GM21529 (cell line): ENCODE results near the gene ATXN2L.
"Not testable (repeated sequence)": the region's sequence is repeated elsewhere in the genome, so short reads cannot be mapped to it uniquely, and the experiment has no call there.

Source experiments
- ATAC-seq: cut with Tn5 transposase; IDR thresholded peaks from one replicate; pipeline ENCODE4 v1.9.1; 2021; ENCODE audit not compliant: unreplicated experiment

ATXN2L gene

DNA sequence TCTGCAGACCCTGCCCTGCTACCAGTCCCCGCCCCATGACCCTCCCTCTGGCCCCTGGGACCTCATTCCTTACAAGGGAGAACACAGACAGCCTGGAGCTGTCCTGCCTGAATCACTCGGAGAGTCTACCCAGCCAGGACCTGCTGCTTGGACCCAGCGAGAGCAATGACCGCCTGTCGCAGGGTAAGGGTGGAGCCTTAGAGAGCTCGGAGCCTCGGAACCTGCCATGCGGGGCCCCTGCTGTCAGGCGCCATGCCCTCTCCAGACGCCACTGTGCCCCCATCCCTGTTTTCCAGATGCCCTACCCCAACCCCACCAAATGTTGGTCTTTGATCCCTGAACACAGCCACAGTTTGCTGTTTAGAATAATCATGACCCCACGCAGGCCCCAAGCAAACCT is 46.4 kb downstream of the ATXN2L start:
- no peak for ATAC-seq

DNA sequence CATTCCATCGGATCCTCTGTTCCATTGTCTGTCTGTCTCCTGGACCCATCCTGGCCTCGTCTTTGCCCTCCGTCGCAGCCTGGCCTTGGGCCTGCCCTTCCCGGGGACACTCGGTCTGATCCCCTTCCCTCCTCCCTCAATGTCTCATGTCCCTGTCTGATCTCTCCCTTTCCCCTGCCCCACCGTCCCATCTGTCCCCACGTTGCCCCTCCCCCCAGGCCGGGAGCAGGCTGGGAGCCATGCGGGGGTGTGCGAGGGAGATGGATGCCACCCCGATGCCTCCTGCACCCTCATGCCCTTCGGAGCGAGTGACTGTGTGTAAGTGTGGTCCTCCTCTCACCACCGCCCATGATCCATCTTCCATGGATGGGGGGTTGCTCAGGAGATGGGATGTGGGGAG is 50.2 kb downstream of the ATXN2L start:
- ATAC-seq = no peak

DNA sequence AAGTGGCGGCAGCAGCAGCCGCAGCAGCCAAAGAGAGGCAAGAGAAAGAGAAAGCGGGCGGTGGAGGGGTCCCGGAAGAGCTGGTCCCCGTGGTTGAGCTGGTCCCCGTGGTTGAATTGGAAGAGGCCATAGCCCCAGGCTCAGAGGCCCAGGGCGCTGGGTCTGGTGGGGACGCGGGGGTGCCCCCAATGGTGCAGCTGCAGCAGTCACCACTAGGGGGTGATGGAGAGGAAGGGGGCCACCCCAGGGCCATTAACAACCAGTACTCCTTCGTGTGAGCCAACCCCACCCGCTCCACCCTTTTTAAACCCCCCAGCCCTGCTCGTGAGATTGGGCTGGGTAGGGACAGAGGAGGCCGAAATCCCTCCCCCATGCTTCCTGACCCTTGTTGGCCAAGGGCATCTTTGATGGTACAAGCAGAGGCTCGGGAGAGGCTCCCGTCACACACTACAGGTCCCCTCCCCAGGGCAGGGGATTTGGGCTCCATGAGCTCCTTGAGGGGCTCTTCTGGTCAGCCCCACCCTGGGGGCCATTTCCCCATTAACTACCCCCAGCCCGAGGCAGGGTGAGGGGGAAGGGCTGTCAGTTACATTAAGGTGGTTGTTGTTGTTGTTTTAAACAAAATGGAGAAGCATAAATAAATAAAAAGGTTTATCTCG is 50.9 kb downstream of the ATXN2L start:
- no peak for ATAC-seq

DNA sequence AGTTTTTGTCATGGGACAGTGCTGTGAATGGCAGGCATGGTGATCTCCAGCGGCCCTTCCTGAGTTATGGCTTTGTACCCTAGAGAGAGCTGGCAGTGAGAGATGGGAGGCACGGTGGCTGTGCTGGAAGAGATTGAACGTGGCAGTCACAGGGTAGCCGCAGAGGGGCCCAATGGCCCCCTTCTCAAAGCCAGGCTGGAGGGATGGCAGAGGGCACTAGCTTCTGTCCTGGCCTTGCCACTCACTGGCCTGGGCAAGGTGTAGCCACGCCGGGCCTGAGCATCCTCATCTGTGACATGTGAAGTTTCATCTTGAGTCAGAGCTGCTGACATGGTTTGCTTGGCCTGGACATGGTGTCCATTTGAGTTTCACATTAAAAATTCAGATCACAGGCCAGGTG is 51.6 kb downstream of the ATXN2L start:
- no peak for ATAC-seq

DNA sequence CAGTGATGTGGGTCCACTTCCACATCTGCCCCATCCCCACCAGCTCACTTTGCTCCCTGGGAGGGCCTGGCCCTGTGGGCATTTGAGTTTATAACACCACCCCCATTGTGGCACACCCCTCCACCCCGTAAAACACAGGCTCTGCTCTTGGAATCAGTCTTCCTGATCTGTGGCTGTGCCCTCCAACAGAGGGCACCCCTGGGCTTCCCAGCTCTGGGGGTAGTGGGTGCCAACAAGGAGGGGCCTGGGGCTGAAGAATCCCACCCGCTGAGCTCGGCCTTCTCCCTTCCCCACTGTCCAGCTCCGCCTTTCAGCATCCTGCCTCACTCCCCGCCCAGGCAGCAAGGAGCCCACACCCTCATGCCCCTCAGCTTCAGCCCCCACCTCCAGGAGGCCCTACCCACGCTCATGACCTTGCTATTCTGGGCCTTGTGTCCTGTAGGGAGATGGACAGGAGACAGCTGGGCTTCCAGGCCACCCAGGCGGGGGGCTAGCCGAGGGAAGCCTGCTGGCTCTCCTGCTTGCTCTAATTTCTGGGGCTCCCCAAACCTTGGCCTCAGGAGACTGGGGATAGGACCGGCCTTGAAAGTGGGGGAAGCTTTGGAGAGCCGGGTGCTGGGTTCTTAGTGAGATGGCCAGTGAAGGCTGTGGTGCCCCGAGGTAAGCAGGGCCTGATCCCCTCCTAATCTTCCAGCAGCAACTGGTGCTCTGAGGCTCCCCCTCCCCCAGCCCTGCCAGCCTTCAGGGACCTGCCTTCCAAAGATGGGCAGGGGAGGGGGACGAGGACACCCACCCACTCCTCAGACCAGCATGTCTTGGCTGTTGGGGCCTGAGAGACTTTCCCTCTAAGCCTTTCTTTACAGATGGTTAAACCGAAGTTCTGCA is 52.6 kb downstream of the ATXN2L start:
- ATAC-seq = no peak

DNA sequence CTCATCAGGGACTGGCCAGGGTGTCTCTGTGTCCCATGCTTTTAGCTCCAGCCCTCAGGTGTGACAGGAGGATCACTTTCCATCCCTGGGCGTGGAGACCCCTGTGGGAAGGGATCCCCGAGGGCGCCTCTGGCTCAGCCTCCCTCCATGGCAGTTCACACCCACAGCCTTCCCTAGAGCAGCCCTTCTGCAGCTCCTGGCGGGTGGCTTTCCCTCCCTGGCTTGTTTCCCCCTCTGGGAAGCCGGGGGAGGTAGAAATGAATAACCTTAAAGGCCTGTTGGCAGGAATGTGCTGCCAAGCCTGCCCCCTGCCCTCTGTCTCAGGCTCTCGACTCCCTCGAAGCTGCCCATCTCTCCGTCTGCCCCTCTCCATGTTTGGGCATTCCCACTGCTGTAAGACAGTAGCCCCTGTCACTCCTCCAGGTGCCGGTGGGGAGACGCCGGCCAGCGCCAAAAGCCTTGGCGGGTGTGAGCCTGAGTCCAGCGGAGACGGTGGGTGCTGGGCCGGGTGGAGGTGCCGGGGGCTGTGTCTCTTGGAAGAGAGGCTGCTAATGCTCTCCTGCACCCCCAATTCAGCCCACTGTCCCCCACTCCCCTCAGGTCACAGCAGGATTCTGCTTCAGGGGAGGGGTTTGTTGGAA is 53.3 kb downstream of the ATXN2L start:
- no peak for ATAC-seq

DNA sequence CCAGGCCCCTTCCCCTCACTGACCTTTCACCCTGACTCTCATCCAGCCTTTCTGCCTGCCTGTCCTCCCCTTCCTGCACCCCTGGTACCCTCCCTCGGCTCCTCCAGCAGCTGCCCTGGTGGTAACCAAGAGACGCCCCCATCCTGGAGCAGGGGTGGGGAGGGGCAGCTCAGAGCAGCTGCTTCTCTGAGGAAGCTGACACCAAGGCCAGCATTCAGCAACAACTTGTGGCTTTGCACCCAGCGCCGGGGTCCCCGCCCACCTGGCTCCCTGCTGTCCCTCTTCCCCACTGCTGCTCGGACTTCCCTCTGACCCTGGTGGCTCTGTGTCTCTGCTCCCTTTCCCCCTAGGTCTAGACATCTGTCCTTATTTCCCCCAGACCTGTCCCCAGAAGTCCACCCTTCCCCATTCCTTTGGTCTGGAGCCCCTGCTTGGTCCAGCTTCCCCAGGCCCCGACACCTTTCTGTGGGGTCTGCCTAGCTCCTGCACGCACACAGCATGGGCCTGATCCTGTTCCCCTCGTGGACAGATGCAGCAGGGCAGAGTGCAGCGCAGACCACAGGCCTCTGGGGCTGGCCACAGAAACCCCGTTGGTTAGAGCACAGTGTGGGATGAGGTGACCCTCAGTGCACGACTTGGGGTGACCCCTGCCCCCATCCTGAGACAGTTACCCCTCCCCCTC is 54.3 kb downstream of the ATXN2L start:
- ATAC-seq = no peak

DNA sequence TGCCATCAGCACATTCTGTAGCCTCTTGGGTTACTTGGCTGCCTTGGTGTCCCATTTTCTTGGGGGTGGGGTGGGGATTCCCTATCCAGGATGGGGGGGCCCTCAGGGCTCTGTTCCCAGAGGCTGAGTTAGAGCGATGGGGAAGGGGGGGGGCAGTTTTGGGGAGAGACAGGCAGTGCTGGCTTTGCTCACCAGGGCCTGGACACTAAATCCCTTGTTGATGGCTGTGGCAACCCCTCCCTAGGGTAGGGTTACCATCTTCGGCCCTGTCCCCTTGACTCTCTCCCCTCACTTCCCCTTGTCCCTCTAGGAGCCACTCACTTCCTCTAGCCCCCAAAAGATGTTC is 54.8 kb downstream of the ATXN2L start:
- ATAC-seq = no peak

DNA sequence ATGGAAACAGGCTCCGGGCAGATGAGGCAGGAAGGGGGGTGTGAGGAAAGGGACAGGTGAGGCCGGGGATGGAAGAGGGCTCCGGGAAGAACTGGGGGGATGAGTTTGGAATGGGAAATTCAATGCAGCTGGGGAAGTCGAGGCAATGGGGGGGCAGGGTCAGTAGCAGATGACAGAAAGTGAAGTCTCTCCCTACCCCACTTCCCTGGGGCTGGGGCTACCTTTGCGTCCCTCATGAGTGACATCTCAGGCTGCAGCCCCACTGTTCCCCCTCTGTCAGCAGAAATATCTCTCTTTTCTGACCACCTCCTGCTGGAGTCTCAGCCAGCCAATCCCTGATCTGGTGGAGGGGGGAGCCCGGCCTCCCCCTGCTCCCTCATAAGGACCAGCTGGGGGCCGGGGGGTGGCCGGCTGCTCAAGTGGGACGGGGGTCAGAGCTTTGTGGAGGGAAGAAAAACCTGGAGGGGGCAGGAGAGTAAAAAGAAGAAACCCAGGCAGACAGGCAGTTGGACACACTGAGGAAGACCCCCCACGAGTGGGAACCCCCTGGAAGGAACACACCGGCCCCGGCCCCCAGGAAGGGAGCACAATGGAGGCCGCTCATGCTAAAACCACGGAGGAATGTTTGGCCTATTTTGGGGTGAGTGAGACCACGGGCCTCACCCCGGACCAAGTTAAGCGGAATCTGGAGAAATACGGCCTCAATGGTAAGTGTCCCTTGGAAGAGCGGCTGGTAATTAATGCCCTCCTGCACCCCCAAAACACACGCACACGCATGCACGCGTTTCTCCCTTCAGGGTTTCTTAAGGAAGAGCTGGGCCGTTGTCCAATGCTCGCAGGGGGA is 55.5 kb downstream of the ATXN2L start, which contains the start of gene ATP2A1:
Gene ATP2A1, plus strand, starts transcription at position 406 of the 844 bp plus-strand sequence. Its CDS starts 184 bp downstream, at position 590.
- ATAC-seq = no peak

DNA sequence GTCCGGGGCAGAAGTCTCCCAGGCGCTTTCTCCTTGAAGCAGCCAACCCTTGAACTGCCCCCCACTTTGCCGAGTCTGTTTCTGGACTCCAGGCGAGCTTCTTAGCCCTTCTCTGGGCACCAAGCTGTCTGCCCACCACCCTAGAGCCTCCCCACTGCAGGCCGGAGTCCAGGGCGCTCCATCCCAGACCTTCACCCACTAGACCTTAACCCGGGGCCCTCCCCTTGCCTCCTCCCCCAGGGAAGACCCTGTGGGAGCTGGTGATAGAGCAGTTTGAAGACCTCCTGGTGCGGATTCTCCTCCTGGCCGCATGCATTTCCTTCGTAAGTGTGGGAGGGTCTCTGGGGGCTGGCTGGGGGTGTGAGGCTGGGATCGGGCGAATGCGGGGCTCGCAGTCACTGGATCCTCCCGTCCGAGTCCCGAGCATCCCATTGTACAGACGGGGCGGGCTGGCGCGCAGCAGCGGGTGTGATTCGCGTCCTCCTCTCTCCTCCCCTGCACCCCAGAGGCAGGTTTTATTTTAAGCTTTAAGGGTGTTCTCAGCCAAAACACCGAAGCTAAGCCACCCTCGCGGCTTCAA is 56.6 kb downstream of the ATXN2L start:
- ATAC-seq = peak; percentile 44

DNA sequence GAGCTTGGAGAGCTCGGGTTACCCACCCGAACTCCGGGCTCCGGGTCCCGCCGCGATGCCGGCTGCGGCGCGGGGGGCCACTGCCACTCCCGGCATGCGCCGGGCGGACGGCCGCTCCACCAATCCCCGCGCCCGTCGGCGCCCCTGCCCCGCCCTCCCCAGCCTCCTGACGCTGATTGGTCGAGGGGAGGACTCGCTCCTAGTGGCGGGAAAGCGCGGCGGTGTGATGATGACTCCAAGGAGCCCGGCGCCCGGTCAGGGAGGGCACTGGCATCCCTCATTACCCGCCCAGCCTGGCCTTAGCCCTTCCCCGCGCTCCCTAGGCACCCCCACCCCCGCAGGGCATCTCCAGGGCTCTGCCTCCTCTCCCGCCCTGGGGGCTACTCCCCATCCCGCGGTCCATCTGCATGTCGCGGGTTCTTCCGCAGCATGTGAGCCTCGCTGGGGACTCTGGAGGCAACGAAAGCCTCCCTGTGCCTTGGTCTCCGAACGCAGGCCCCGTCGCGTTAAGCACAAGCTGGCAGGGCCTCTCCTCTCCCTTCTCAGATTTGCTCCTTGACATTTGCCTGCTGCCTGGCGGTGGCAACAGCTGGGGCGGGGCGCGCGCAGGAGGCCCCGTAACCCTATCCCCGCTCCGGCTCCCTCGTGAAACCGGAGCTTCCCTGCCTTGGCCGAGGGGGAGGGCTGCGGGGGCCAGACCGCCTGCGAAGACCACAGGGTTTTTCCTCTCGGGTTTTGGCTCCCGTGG is 57.2 kb downstream of the ATXN2L start:
- peak; percentile 94 for ATAC-seq

DNA sequence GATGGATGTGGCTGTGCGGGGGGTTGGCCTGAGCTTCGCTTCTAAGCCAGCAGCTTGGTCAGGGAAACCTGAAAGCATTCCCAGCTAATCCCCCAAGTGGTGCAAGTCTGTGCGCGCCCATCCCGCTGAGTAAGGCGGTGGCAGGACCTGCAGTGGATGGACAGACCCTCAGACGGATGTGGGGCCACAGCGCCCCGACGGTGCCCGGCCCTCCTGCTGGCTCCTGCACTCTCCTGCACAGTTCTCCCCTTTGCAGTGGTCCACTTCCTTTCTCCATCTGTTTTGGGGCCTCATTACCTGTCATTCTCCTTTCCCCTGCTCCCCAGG is 57.8 kb downstream of the ATXN2L start:
- ATAC-seq = no peak

DNA sequence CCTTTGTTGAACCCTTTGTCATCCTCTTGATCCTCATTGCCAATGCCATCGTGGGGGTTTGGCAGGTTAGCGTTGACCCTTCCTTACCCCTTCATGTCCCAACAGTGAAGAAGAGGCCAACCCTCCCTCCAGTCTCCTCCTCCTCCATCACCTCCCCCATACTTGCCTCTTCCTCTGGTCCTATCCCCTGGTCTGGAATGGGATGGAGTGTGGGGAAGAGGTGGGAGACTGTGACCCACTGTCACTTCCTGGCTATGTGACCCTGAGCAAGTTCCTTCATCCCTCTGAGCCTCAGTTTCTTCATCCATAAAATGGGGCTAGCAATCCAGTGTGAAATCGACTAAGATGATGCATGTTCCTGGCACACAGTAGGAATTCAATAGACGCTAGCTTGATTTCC is 58.2 kb downstream of the ATXN2L start:
- ATAC-seq = no peak

DNA sequence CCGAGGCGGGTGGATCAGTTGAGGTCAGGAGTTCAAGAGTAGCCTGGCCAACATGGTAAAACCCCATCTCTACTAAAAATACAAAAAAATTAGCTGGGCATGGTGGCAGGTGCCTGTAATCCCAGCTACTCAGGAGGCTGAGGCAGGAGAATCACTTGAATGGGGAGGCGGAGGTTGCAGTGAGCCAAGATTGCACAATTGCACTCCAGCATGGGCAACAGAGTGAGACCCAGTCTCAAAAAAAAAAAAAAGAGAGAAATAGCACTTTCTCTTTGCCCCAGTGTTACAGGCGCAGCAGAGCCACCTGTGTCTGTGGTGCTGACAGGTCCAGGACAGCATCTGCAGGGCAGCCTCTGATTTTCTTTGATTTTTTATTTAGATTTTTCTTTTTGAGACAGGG is 58.8 kb downstream of the ATXN2L start:
- not testable (repeated sequence) for ATAC-seq

DNA sequence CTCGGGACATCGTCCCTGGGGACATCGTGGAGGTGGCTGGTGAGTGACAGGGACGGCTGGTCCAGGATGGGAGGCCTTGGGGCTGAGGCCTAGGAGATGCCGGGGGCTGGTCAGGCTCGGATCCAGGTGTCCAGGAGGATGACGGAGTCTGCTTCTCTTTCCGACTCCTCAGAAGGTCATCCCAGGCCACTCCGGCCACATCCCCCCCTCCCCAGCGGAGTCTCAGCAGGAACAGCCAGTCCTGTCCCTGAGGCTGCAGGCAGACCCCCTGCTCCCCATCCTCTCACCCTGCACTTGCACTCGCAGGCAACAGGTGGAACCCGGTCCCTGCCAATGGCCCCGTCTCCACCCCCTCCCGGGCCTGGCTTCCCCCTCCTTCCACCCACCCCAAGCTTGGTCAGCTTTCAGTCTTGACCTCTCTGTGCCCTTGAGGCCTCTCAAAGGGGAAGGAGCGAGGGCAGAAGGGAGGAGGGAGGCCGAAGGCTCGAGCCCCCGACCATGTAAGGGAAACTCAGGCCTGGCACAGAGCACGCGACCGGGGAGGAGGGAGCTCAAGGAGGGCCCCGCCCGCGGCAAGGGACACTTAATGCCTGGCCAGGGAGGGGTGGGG is 59.9 kb downstream of the ATXN2L start:
- no peak for ATAC-seq

DNA sequence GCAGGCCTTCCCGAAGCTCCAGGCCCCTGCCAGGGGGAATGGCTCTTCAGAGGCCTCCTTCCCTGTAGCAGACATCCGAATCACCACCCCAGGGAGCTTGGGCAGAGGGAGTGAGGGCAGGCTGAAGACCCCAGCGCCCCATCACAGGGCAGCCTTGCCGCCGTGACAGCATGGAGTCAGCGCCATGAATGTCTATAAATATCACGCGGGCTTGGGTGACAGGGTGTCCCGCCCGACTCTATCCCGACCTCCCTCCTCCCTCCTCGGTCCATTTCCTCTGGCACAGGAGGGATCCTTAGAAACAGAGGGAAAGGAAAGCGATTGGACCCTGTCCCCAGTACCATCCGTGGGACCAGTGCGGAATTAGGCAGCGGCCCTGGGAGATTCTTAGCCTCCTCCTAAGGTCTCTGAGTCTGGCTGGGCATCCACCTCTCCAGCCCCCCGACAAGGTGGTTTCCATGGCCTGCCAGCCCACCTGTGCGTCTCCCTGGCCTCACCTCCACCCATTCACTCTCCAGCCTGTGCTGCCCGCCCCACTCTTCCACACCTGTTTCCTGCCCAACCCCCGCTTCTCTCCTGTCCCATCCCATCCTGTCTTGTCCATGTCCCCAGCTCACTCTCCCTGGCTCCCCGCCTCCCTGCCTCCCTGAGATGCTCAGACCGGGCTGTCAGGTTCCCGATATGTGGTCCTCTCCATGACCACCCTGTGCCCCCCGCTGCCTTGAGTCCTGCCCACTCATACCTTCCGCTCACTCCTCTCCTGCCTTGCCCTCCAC is 60.6 kb downstream of the ATXN2L start:
- no peak for ATAC-seq

DNA sequence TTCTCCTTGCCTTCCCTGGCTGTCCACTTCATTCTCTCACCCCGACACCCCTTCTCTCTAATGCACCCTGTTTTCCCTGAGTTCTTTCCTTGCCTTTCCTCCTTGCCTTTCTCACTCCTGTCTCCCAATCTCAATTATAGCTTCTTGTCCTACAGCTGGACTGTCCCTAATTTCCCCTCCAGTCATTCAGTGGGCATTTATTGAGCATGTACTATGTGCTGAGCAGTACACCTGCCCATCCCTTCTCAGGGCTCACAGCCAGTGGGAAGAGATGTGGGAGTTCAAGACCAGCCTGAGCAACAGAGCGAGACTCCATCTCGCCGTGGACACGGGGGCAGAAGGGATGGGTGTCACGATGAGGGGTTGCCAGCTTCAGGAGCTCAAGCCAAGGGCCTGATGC is 61.2 kb downstream of the ATXN2L start:
- no peak for ATAC-seq
